GM19328 (cell line): ENCODE measurements around the gene SLC38A3.
"Not testable (repeated sequence)": the region's sequence is repeated elsewhere in the genome, so short reads cannot be mapped to it uniquely, and the experiment has no call there.

ENCODE experiments used
- ATAC-seq: cut with Tn5 transposase; IDR thresholded peaks from one replicate; pipeline ENCODE4 v1.9.1; 2021; ENCODE audit warnings: mild to moderate bottlenecking, moderate library complexity; ENCODE audit not compliant: unreplicated experiment

Gene SLC38A3

DNA sequence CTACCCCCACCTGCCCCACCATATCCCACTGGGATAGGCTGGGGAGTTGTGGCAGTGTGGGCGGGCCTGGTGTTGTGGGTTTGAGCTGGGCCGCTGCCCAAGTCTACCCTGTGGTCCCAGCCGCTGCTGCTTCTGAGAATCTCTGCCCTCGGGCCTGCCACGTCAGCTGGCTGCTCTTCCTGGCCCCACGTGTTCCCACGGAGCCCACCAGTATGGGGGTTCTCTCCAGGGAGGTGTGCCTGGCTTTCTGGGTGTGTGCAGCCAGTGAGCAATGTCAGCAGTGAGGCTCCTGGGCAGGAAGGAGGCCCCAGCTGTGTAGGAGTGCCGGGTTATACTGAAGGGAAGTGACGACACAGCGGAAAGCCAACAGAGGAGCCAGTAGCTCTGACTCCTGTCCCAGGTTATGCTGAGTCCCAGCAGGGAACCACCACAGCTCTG lies 41.5 kb downstream of the SLC38A3 start:
- peak; percentile 45 for ATAC-seq

DNA sequence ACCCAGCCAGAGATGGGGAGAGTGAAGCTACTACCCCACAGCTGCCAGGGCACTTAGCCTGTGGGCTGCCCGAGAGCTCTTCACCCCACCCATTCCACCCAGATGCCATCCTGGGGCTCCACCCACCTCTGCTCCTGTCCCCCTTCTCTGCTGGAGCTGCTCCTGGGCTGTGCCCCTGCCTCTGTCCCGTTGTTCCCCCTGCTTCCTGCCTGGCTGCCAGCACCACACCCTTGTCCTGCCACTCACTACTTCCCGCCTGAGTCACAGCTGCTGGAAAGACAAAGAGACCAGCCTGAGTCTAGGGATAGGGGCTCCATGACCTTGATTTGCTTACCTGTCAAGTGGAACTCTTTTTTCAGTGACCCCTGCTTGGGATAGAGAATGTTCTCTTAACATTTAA lies 43.3 kb downstream of the SLC38A3 start:
- ATAC-seq, result no peak

DNA sequence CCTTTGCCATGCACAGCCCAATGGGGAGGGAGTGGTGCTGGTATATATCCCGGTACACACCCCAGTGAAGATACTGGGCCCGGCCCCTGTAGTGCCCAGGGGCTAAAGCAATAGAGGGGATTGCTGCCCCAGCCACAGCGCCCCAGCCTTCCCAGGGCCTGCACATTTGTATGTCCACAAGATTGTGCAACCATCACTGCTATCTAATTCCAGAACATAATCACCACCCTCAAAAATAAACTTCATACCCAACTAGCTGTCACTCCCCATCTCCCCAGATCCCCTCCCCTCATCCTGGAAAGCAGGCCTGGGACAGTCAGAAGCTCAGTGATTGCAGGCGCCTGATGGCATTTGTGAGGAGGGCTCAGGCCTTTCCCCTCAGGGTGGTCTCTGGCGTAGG lies 44.4 kb downstream of the SLC38A3 start:
- no peak for ATAC-seq

DNA sequence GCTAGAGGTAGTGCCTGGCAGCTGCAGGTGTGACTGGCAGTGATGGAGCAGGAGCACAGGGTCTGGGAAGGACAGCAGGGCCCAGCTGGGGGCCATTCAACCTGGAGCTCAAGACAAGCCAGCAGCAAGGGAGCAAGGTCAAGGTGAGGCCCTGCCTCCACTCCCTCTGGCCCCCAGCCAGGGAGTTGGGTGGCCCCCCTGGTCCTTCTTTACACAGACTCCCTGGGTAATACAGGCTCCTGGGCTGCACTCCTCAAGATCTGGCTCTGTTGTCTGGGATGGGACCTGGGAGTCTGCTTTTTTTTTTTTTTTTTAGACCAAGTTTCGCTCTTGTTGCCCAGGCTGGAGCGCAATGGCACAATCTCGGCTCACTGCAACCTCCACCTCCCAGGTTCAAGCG lies 45.4 kb downstream of the SLC38A3 start:
- ATAC-seq, result no peak

DNA sequence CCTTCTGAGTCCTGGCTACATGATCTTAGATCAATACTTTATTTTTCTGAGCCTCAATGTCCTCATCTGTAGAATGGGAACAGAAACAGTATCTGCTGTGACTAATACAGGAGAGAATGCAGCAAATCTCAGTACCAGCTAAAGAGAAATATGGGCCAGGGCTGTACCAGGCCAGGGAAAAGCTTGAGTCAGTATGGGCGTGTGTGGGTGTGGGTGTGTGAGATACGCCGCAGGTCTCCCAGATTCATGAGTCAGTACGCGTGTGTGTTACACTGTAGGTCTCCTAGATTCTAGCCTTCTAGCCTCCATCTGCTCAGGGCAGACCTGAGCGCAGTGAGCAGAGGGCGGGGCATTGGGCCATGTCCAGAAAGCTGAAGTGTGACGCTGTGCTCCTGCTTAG lies 46.1 kb downstream of the SLC38A3 start:
- ATAC-seq, result no peak

DNA sequence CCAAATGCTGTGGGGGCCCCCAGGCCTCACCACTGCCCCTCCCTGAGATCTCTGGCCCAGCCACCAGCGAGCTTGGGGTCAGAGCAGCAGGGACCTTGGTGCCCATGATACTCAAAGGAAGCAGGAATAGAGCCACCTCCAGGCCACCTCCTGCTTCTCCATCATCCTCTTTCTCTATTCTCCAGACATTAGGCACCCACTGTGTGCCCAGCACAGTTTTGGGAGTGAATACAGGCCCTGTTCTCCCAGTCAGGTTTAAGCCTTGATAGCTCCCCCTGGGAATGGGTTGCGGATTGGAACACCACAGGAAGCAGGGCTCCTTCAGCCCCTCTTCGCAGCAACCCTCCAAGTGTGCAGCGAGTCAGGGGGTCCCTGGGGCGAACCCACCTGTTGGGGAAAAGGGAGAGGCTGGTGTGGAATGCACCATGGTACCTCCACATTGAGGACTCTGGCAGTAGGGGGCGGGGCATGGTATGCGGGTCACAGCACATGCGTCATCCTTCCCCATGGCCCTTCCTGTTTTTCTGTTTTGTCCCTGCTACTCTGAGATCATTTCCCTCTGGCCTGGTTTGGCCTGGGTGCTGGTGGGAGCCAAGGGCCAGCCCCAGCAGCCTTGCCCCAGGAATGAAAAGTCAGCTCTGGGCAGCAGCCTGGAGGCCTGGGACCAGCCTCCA lies 49.6 kb downstream of the SLC38A3 start:
- ATAC-seq, result no peak

DNA sequence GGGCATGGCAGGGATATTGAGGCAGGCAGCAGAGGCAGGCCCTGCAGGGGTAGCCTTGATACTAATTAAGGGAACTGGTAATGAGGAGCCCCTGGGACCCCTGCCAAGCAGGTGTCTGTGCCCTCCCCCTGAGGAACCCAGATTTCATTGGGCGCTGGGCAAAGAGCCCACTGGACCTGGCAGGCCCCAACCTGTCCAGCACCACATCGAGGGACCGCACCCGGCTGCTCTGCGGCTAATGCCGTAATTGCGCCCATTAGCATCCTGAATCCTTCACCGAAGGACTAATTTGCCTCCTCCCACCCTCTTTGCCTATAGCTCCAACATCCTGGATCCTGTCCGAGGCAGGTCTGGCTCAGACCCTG lies 50.2 kb downstream of the SLC38A3 start:
- no peak for ATAC-seq

DNA sequence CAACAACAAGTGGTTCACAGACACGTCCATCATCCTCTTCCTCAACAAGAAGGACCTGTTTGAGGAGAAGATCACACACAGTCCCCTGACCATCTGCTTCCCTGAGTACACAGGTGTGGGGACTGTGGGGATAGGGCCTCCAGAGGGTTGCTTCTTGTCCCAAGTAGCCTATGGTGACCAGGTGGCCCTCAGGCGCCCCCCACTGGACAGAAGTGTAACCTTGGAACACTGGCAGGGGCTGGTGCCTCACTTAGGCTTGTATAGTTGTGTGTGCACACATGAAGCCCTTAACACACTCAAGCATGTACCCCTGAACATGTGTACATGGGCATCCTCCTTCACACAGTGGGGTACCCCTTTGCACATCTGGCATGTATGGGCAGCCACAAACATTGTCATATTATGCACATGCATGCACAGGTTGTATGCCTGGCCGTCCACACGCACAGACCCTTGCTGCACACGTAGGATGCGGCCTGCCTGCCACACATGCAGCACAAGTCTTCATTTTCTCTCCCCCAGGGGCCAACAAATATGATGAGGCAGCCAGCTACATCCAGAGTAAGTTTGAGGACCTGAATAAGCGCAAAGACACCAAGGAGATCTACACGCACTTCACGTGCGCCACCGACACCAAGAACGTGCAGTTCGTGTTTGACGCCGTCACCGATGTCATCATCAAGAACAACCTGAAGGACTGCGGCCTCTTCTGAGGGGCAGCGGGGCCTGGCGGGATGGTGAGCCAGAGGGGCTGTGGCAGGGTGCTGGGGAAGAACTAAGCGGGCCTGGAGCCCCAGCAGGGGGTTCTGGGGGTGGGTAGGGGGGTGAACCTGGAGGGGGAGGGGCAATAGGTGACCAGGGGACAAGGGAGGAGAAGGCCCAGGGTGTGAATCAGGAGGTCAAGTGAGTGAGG lies 52.2 kb downstream of the SLC38A3 start:
- no peak for ATAC-seq

DNA sequence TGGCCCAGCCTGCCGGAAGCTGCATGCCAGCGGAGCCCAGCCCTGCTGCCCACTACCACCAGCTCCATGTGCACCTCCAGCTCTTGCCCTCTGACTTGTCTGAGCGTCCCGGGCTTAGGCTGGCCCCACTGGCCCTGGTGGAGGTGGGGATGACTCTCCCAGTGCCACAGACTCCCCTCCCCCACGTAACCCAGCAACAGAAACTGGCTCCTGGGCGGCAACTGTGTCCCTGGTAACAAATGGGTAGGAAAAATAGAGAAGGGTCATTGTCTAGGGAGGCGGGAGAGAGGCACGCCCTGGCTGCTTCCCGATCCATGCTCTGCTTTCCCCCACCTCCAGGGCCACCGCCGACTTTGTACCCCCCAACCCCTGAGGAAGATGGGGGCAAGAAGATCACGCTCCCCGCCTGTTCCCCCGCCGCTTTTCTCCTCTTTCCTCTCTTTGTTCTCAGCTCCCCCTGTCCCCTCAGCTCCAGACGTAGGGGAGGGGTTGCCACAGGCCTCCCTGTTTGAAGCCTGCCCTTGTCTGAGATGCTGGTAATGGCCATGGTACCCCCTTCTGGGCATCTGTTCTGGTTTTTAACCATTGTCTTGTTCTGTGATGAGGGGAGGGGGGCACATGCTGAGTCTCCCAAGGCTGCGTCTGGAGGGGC lies 53.1 kb downstream of the SLC38A3 start:
- ATAC-seq, result no peak

DNA sequence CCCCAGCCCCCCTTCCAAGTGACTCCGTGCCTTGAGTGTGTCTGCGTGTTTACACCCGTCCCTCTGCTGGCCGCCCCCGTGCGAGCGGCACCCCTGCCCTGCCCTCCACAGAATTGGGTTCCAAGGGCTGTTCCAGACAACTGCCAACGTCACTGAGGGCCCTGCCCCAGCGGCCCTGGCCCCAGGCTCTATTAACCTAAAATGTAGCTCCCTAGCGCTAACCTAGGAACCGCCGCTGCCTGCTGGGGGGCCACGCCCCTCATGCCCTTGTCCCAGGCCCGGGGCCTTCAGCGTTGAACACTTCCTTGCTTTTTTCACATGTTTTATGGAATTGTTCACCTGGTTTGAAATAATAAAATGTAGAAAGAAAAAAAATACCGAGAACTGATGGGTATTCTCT lies 53.9 kb downstream of the SLC38A3 start:
- no peak for ATAC-seq

DNA sequence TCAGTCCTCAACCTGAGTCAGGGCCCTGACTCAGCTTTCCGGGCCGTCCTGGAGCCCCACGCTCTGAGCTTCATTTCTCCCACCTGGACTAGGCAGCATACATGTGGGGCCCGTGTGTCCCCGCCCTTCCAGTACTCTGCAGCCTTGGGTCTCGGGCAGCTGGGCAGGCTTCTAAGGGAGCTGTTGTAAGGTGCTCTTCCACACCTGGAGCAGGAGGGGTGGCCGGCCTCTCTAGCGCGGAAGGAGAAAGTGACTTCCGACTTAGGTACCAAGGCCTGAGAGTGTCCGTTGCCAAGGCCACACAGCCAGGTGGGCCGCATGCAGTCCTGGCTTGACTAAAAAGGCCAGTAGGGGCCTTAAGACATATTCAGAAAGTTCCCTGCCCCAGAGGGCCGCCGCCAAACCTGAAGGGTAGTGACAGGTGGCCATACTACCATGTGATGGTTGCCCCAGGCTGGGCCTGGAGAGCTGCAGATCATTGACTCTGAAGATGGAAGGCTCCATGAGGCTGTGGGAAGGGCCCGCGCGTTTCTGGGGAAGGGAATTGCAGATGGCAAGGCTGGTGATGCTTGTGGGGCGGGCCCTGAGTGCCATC lies 54.5 kb downstream of the SLC38A3 start:
- peak; percentile 10 for ATAC-seq

DNA sequence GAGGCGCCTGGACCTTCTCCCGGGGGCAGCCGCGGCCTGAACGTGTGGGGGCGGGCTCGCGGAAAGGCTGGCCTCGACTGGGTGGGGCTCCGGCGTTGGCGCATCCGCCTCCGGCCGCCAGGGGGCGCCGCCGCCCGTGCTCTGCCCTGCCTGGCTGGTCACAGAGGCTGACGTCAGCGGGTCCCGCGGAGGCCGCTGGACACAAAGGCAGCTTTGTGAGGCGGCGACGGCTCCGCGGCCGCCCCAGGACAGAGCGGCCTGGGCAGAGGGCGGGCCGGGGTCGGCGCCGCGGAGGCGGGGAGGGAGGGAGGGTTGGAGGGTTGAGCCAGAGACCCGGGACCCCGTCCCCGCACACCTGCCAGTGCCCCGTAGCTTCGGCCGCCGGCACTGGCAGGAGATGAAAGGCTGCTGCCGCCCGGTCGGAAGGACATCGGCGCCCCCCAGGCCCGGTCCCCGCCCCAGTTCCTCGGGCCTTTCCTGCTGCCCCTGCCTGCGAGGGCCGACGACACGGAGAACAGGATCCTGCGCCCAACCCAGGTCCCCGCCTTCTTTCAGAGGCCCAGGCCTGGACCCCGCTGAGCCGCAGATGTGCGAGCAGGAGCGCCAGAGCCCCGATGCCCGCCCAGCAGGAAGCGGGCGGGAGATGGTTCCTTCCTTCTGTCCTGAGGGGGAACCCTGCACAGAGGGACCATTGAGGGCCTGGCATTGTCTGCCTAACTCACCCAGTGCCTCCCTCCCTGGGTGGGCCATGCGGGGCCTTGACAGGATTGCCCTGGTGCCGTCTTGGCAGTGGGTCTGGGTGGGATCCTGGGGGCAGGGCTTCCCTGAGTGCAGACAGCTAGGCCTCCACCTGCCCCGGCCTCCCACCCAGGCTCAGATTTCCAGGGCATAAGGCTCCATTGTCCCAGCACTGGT lies 55.2 kb downstream of the SLC38A3 start:
- ATAC-seq, result peak; percentile 82

DNA sequence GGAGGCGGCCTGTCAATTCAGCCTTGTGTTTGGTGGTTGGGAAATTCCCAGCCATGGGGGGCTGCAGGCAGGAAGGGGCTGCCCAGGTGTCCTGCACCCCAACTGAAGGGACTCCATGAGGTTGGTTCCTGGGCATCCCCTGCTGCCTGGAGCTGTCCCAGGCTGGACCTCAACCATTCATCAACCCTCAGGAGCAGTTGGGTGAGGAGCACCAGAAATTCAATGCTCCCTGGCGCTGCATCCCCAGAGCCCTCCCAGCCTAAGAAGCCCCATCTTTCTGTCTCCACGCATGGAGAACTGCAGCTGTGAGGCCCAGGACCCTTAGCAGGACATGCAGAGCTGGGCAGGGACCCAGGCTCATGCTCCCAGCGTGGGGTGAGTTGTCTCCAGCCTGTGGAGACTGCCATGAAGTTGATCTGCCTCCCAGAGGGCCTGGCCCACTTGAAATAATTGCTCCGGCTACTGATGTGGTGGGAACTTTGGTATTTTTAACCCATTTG lies 55.9 kb downstream of the SLC38A3 start:
- no peak for ATAC-seq

DNA sequence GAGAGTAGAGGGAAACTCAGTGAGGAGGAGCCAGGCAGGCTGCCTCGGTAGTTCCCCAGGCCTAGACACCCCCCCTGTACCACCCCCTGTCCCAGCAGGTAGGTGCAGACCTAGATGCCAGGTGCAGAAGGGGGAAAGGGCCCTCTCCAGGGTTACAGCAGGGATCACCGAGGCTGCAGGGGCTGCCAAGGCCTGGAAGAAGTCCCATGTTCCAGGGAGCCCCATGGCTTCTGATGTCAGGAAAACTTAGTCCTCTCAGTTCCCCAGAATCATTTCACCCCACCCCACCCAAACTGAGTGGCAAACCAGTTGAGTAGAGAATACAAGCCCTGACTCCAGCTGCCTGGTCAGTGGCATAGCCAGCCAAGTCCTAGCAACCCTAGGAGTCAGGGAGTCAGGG lies 56.4 kb downstream of the SLC38A3 start:
- ATAC-seq, result no peak

DNA sequence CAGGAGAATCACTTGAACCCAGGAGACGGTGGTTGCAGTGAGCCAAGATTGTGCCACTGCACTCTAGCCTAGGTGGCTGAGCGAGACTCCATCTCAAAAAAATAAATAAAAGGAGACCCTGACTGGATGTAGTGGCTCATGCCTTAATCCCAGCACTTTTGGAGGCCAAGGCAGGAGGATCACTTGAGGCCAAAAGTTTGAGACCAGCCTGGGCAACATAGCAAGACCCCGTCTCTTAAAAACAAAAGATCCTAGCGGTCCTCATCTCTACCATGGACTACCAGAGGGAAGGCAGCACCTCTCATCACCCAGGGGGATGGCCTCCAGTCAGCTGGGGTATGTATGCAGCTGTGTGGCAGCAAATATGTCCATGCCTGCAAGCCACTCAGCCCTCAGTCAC lies 57.1 kb downstream of the SLC38A3 start:
- ATAC-seq, result not testable (repeated sequence)

DNA sequence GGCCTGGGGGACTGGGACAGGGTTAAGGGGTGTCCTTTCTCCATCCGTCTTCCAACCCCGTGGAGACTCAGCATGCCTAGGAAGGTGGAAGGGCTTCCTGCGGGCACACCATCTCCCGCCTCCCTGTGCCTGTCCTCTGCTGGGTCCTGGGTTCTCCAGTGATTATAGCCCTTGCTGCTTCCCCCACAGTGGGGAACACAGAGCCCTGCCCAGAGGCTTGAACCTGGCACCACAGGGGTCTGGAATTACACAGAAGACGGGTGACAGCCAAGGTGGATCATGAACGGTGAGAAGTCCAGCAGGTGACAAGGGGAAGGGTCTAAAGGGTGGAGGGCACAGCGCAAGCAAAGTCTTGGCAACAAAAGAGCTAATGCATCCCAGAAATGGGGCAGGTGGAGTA lies 57.7 kb downstream of the SLC38A3 start:
- ATAC-seq, result no peak

DNA sequence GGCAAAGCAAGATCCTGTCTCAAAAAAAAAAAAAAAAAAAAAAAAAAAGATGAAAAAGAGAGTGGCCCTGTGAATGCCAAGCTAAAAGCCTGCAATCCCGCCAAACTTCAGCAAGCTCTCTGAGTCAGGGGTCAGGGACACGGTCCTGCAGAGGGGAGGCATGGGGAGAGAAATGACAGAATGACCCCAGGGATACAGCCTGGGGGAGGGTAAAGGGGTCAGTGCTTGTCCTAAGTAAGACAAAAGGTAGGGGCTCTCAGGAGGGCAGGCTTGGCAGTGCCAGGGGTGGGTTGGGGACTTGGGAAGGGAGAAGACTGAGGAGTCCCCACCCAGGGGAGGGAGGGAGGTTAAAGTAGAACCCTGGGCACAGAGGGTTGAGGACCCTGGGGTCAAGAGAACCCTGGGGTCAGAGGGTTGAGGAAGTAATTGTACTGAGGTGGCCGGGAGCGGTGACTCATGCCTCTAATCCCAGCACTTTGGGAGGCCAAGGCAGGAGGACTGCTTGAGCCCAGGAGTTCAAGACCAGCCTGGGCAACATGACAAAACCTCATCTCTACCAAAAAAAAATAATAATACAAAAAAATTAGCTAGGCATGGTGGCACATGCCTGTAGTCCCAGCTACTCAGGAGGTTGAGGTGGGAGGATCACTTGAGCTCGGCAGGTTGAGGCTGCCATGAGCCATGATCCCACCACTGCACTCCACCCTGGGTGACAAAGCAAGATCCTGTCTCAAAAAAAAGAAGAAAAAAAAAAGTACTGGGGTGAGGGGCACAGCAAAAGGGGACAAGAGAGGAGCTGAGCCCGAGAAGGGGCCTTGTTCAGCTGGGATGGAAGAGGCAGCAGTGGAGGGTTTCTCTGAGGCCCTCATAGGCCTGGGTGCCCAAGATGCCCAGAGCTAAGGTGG lies 58.7 kb downstream of the SLC38A3 start:
- no peak for ATAC-seq

DNA sequence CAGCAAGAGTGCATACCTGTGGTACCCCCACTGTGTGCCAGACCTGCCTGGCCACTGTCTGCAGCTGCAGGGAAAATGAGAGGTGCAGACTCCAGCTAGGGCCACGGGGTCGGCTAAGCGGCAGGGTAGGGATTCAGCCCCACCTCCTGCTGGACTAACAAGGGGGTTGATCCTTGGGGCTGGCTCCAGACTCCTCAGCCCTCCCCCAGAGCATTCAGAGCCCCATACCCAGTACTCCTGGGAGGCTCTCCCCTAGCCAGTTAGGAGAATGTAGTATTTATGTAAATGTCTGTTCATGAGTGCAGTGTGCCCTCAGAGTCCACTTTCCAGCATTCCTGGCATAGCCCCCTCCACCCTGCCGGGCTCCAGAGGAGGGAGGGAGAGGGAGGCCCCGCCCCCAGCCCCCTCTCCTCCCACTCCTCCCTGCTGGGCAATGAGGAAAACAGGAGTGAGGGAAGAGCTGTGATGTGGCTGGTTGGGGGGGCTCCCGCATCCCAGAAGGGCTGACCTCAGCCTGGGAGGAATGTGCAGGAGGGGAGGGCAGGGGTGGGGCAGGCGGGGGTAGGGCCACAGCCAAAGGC lies 59.4 kb downstream of the SLC38A3 start:
- no peak for ATAC-seq

DNA sequence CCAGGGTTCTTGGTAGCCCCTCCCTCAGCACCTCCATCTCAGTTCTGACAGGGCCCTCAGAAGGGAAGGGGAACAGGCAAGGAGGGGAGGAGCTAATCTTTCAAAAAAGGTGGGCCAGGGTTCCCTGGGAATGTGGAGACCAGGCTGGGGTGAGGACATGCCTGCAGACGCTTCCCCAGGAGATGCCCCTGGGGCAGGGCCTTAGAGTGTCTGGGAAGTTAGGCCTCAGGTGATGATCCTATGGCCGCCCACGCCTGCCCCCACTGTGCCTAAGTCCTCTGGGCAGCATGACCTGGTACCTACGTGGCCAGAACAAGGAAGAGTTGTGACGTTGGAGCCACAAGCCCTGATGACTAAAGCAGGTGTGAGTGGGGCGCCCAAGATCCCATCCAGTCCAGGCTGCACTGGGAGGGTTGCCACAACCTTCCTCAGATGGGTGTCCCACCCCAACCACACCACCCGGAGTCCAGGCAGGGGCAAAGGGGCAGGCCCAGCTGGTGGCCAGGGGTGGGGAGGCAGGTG lies 60.0 kb downstream of the SLC38A3 start:
- no peak for ATAC-seq
